NCI-H2196 treated with DMSO at 0.1 percent for 48 hours (cell line): Measurements from ENCODE around the gene ZNF236.

Experiments used
- DNase-seq: peaks from one replicate; lab custom pipeline; 2025; ENCODE audit not compliant: unreplicated experiment; lab: John Stamatoyannopoulos, UW

ZNF236 gene

GRCh38 chr18:77000527-77000926 lies 178.2 kb downstream of the ZNF236 start:
- DNase-seq, result no peak

- DNase-seq, result no peak
Measured at GRCh38 chr18:77001041-77001440, 178.7 kb downstream of the ZNF236 start.

GRCh38 chr18:77001979-77002378 lies 179.6 kb downstream of the ZNF236 start:
- no peak for DNase-seq

GRCh38 chr18:77002496-77002895 lies 180.1 kb downstream of the ZNF236 start:
- DNase-seq, result no peak

- no peak for DNase-seq
Measured at GRCh38 chr18:77003316-77003715, 181.0 kb downstream of the ZNF236 start.

- DNase-seq, result no peak
Measured at GRCh38 chr18:77004555-77005380, 182.4 kb downstream of the ZNF236 start.

- no peak for DNase-seq
Measured at GRCh38 chr18:77005651-77006195, 183.4 kb downstream of the ZNF236 start.

- DNase-seq, result no peak
Measured at GRCh38 chr18:77006305-77007175, 184.2 kb downstream of the ZNF236 start.

- DNase-seq, result no peak
Measured at GRCh38 chr18:77007251-77007650, 184.9 kb downstream of the ZNF236 start.

GRCh38 chr18:77008006-77008405 lies 185.6 kb downstream of the ZNF236 start:
- no peak for DNase-seq

GRCh38 chr18:77008576-77009315 lies 186.4 kb downstream of the ZNF236 start:
- DNase-seq, result no peak

- DNase-seq, result no peak
Measured at GRCh38 chr18:77009675-77010074, 187.3 kb downstream of the ZNF236 start.

GRCh38 chr18:77012120-77012519 lies 189.8 kb downstream of the ZNF236 start:
- DNase-seq, result no peak

- no peak for DNase-seq
Measured at GRCh38 chr18:77012806-77013541, 190.6 kb downstream of the ZNF236 start.

- no peak for DNase-seq
Measured at GRCh38 chr18:77013811-77014521, 191.6 kb downstream of the ZNF236 start.

- DNase-seq, result no peak
Measured at GRCh38 chr18:77014538-77014937, 192.2 kb downstream of the ZNF236 start.

- no peak for DNase-seq
Measured at GRCh38 chr18:77015169-77015568, 192.8 kb downstream of the ZNF236 start.

GRCh38 chr18:77015771-77016710 lies 193.7 kb downstream of the ZNF236 start:
- DNase-seq, result no peak

GRCh38 chr18:77016936-77017335 lies 194.6 kb downstream of the ZNF236 start:
- DNase-seq, result no peak
